Suprapubic skin (tissue), 4 donors: Measurements from ENCODE around the gene MSS51. TPM values are rescaled to one million over a fixed set of nuclear protein-coding genes. Genes with fewer than 3 reads are reported as not detected.

Experiments
- DNase-seq, 2 donors: peaks; one replicate each; pipeline ENCODE4 v3.0.0-alpha.2; 2019; ENCODE audit warnings: low spot score in 2 of 2
- H3K27ac ChIP-seq: fragments of 200-600 bp; sonication (generic); one replicate; pipeline ENCODE4 v1.5.1; 2019
- H3K27me3 ChIP-seq: fragments of 200-600 bp; sonication (generic); one replicate; pipeline ENCODE4 v1.5.1; 2019
- H3K36me3 ChIP-seq: fragments of 200-600 bp; sonication (generic); one replicate; pipeline ENCODE4 v1.5.1; 2019
- H3K4me1 ChIP-seq: fragments of 200-600 bp; sonication (generic); one replicate; pipeline ENCODE4 v1.5.1; 2019
- H3K4me3 ChIP-seq: fragments of 200-600 bp; sonication (generic); one replicate; pipeline ENCODE4 v1.5.1; 2019; ENCODE audit warnings: mild to moderate bottlenecking
- H3K9me3 ChIP-seq: fragments of 200-600 bp; sonication (generic); one replicate; pipeline ENCODE4 v1.5.1; 2019
- EP300 ChIP-seq: sonication (generic); formaldehyde crosslinking; IDR thresholded peaks from one replicate; pipeline ENCODE4 v1.6.1; 2017; ENCODE audit warnings: antibody characterized with exemption
- POLR2A ChIP-seq, 2 donors: fragments of 450-650 bp; IDR thresholded peaks; one replicate each; pipeline ENCODE4 v1.6.1; 2017; ENCODE audit warnings: antibody characterized with exemption in 2 of 2, mild to moderate bottlenecking in 2 of 2, moderate library complexity in 2 of 2
- POLR2AphosphoS5 ChIP-seq, 3 donors: sonication (generic); formaldehyde crosslinking; IDR thresholded peaks; one replicate each; pipeline ENCODE4 v1.6.1; 2017; ENCODE audit warnings: antibody characterized with exemption in 3 of 3
- WGBS: methylation state at CpG from one replicate; pipeline ENCODE4 v1.1.5; 2018; 5-methylcytosine and 5-hydroxymethylcytosine counted together
- total RNA-seq, 4 donors: library from RNA; depleted of rRNA; stranded (reverse); fragments of >200 nt; gene quantifications; one replicate each; pipeline ENCODE4 v1.1.0, GENCODE V29; 2016
- TF ChIP-seq, protein P1 (sequence below), 2 donors: fragments of 200-600 bp in 1 of 2; fragments of 450-650 bp in 1 of 2; sonication (generic) in 1 of 2; IDR thresholded peaks; one replicate each; pipeline ENCODE4 v1.5.1; 2016 to 2019; ENCODE audit warnings: antibody characterized with exemption in 2 of 2, mild to moderate bottlenecking in 1 of 2, moderate library complexity in 1 of 2

MSS51 gene
- total RNA-seq = 1 to 10 TPM; 1.9 to 6.4 (median 2.1) TPM

GRCh38 chr10:73433538-73433867, at the start of gene MSS51:
Gene MSS51, minus strand, starts transcription at chr10:73433561. Its CDS starts 5,277 bp downstream, at chr10:73428284.
- Histone ChIP-seq H3K9me3 (no peaks in the 10 kb centered on the region), H3K4me3 (no peak within 1 kb of the TSS), H3K36me3 (peaks cover 21% of the 10 kb centered on the region), H3K4me1 (no peaks in the 10 kb centered on the region), H3K27ac (no peak within 1 kb of the TSS), H3K27me3 (no peaks in the 10 kb centered on the region)
- no peak for DNase-seq
- no peak for TF ChIP-seq POLR2AphosphoS5 (IDR thresholded peaks at IDR 0.05)

GRCh38 chr10:73480158-73480557, 46.8 kb upstream of the MSS51 start:
- TF ChIP-seq EP300 (no peak), POLR2A (IDR thresholded peaks at IDR 0.05) (no peak), POLR2AphosphoS5 (IDR thresholded peaks at IDR 0.05) (no peak)
- TF ChIP-seq, protein P1, sequence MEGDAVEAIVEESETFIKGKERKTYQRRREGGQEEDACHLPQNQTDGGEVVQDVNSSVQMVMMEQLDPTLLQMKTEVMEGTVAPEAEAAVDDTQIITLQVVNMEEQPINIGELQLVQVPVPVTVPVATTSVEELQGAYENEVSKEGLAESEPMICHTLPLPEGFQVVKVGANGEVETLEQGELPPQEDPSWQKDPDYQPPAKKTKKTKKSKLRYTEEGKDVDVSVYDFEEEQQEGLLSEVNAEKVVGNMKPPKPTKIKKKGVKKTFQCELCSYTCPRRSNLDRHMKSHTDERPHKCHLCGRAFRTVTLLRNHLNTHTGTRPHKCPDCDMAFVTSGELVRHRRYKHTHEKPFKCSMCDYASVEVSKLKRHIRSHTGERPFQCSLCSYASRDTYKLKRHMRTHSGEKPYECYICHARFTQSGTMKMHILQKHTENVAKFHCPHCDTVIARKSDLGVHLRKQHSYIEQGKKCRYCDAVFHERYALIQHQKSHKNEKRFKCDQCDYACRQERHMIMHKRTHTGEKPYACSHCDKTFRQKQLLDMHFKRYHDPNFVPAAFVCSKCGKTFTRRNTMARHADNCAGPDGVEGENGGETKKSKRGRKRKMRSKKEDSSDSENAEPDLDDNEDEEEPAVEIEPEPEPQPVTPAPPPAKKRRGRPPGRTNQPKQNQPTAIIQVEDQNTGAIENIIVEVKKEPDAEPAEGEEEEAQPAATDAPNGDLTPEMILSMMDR (IDR thresholded peaks at IDR 0.05) = no peak
- Histone ChIP-seq H3K4me1 (no peaks in the 10 kb centered on the region), H3K27me3 (no peaks in the 10 kb centered on the region), H3K36me3 (peaks cover 49% of the 10 kb centered on the region), H3K9me3 (no peaks in the 10 kb centered on the region), H3K4me3 (no peak overlapping the region), H3K27ac (no peak overlapping the region)
- no peak for DNase-seq
- WGBS = 82% methylated on average over 7 of the region's 7 CpGs

DNA sequence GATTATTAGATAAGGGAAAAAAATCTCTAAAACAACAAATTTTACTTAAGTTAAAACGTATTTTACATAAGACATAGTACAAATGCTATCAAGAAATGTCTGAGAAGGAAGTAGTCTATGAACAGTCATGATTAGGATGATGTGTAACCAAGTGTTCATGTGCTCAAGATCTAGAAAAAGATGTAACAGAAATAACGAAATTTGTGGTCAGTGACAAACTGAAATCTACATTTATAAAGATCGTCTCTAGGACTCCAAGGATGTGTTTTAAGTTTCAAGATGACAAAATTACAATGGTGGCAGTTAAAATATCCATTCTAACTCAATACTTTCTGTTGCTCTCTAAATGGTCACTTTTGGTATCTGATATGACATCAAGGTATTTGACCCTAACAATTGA, 45.3 kb upstream of the MSS51 start:
- no peak for TF ChIP-seq POLR2A (IDR thresholded peaks at IDR 0.05)
- TF ChIP-seq, protein P1 (IDR thresholded peaks at IDR 0.05) = no peak
- no peak for TF ChIP-seq EP300
- TF ChIP-seq POLR2AphosphoS5 (IDR thresholded peaks at IDR 0.05) = no peak
- H3K9me3 ChIP-seq = no peaks in the 10 kb centered on the region
- no peak for DNase-seq
- WGBS = 84% methylated on average over 3 of the region's 3 CpGs
- H3K4me1 ChIP-seq = no peaks in the 10 kb centered on the region
- peaks cover 64% of the 10 kb centered on the region for H3K36me3 ChIP-seq
- H3K4me3 ChIP-seq = no peak overlapping the region
- H3K27ac ChIP-seq = no peak overlapping the region
- H3K27me3 ChIP-seq = no peaks in the 10 kb centered on the region

- TF ChIP-seq POLR2AphosphoS5 (IDR thresholded peaks at IDR 0.05) (no peak), EP300 (no peak), POLR2A (IDR thresholded peaks at IDR 0.05) (no peak)
- TF ChIP-seq, protein P1 (IDR thresholded peaks at IDR 0.05) = no peak
- 82% methylated on average over 3 of the region's 3 CpGs for WGBS
- no peak for DNase-seq
- Histone ChIP-seq H3K9me3 (no peaks in the 10 kb centered on the region), H3K27ac (no peak overlapping the region), H3K27me3 (no peaks in the 10 kb centered on the region), H3K4me3 (no peak overlapping the region), H3K4me1 (peaks cover 2% of the 10 kb centered on the region), H3K36me3 (peaks cover 91% of the 10 kb centered on the region)
Observed at GRCh38 chr10:73471226-73471625, 37.9 kb upstream of the MSS51 start.

DNA sequence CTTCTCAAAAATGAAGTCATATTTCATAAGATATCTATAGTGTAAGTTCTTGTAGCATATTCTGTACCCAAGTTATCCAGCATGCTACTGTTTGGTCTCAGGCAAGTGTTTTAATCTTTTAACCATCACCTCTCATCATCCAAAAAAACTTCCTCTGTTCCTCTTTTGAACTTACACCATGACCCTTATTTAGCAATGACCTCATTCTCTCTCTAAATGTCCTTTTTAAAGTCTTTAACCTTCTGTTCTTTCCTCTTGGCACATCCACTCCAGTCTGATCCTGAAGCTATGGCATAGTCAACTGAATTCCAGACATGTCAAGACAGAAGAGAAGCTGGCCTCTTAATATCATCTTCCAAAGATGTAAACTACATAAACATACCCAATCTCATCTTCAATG, 36.2 kb upstream of the MSS51 start:
- Histone ChIP-seq H3K27me3 (no peaks in the 10 kb centered on the region), H3K9me3 (no peaks in the 10 kb centered on the region), H3K27ac (no peak overlapping the region), H3K36me3 (peaks cover 86% of the 10 kb centered on the region), H3K4me1 (peaks cover 2% of the 10 kb centered on the region), H3K4me3 (no peak overlapping the region)
- no peak for DNase-seq
- no peak for TF ChIP-seq POLR2AphosphoS5 (IDR thresholded peaks at IDR 0.05)
- TF ChIP-seq EP300 = no peak
- TF ChIP-seq, protein P1 (IDR thresholded peaks at IDR 0.05) = no peak
- no peak for TF ChIP-seq POLR2A (IDR thresholded peaks at IDR 0.05)

- Histone ChIP-seq H3K4me1 (peaks cover 2% of the 10 kb centered on the region), H3K9me3 (no peaks in the 10 kb centered on the region), H3K27me3 (no peaks in the 10 kb centered on the region), H3K36me3 (peaks cover 67% of the 10 kb centered on the region), H3K27ac (no peak overlapping the region), H3K4me3 (no peak overlapping the region)
- DNase-seq = no peak
- WGBS = 90% methylated on average over 2 of the region's 2 CpGs
- TF ChIP-seq, protein P1 (IDR thresholded peaks at IDR 0.05) = no peak
- TF ChIP-seq POLR2A (IDR thresholded peaks at IDR 0.05) = no peak
- no peak for TF ChIP-seq EP300
- no peak for TF ChIP-seq POLR2AphosphoS5 (IDR thresholded peaks at IDR 0.05)
Observed at GRCh38 chr10:73467206-73467605, 33.8 kb upstream of the MSS51 start.
